ENCODE results near the gene HSPB2.

Gene HSPB2

GRCh38 chr11:111960916-111961315, 48.4 kb downstream of the HSPB2 start:
- no peak for DNase-seq (ENCODE audit: insufficient read length, low spot score)
- TF ChIP-seq POLR2A (IDR thresholded peaks at IDR 0.05; ENCODE audit: low read depth, low read length), result no peak
- FAIRE-seq, result no peak

GRCh38 chr11:111961389-111962300, 49.1 kb downstream of the HSPB2 start:
- FAIRE-seq, result no peak
- TF ChIP-seq POLR2A (IDR thresholded peaks at IDR 0.05; ENCODE audit: low read depth, low read length), result no peak
- DNase-seq (ENCODE audit: insufficient read length, low spot score), result no peak
